Left ventricle myocardium superior (tissue), 1 donor: Measurements from ENCODE around the gene AGBL5. TPM values are rescaled to one million over a fixed set of nuclear protein-coding genes. Genes with fewer than 3 reads are reported as not detected.
A peak's percentile ranks its signal among the peaks of the same experiment; 100 is the strongest.
"Not testable (repeated sequence)": the region's sequence is repeated elsewhere in the genome, so short reads cannot be mapped to it uniquely, and the experiment has no call there.

Experiments used
- ATAC-seq: fragments of 200-7000 bp; cut with Tn5 transposase; one replicate; pipeline ENCODE4 v1.9.1; 2020; ENCODE audit warnings: mild to moderate bottlenecking, moderate library complexity
- DNase-seq: peaks from one replicate; pipeline ENCODE4 v3.0.0-alpha.2; 2020
- intact Hi-C: fragments of 100-400 bp; cut with micrococcal nuclease; formaldehyde crosslinking; loops from one replicate; pipeline ENCODE4 v1.11.0; 2022
- total RNA-seq: library from RNA; stranded (reverse); fragmentation: NEBNext Ultra II Directional; extraction: Animal tissue kit (Norgen Biotek cat#: 25700); gene quantifications from one replicate; pipeline ENCODE4 v1.2.1, GENCODE V29; 2021
- donor health status: DM: no; HTN: yes; CAD: no; lungs with severe emphysema.

Gene AGBL5
- total RNA-seq, 1 donor from 2014 or later = 9.4 TPM

DNA sequence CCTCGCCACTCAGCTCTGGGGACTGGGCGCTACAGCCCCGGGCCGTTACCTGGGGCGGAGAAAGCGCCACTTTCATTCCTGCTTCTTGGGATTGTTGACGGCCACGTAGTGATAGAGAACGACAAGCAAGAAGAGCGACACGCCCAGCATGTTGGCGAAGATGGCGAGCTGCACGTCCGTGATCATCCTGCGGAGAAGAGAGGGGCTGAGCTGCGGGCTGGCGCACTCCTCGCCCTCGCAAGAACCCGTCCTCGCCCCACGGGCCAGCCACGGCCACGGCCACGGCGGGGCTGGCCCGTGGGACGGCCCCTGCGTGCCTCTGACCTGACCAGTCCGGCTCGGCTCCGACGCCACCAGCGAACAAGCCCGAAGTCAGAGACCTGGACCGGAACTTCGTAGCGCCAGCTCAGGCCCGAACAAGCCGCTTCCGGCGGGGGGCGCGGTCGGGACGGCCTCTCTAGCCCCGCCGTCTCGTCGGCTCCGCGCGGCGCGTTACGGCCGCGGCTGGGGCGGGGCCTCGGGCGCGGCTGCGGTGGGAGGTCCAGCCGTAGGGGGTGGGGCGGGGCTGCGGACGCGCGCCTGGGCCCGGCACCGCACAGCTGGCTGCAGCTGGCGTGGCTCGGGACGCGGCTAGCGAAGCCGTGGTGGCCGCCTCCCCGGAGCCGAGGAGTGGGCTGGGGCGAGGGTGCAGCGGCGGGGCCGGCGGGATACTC lies 20.0 kb downstream of the AGBL5 start, which contains the start of gene OST4:
OST4 (minus strand) TSS at position 378 of the 713 bp plus-strand sequence.
- DNase-seq (peak; percentile 98), ATAC-seq (peak; percentile 95)
- intact Hi-C loops = no loop called here

DNA sequence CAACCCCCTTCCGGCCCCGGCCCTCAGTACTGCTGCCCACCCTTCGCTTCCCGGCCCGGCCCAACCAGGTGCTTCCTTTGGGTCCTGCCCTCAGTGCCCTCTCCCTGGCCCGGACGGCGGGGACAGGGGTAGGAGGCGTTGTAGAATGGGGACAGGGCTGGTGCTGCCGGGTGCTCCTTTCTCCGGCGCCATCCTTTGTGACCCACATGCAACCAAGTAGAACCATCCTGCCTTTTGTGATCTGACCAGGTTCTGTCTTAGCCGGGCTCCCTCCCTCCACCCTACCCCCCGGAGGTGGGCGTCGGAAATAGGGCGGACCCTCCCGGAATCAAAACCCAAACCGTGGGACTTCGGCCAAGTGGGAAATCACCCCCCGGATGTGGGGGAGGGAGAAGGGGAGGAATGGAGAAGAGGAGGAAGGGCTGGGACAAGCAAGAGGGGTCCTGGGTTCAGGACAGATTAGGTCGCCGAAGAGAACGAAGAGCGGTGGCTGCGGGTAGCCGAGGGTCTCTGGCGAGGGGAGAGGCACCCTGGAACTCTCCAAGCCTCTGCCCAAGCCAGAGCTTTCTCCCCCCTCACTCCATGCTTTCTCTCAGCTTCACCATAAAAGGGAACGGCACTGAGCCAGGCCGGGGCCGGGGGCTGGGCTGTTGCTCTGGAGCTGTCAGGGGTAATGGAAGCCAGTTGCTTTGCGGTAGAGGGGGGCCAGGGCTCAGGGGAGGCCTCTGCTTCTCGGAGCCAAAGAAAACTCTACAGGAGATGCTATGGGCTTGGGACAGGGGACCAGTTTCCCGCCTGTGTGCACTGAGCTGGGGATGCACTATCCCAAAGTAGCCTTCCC lies 20.7 kb downstream of the AGBL5 start:
- DNase-seq (peak; percentile 86), ATAC-seq (peak; percentile 57)
- intact Hi-C loops = no loop called here

- no peak for DNase-seq
- intact Hi-C loops = no loop called here
Observed at GRCh38 chr2:27072920-27073319, 21.5 kb downstream of the AGBL5 start.

DNA sequence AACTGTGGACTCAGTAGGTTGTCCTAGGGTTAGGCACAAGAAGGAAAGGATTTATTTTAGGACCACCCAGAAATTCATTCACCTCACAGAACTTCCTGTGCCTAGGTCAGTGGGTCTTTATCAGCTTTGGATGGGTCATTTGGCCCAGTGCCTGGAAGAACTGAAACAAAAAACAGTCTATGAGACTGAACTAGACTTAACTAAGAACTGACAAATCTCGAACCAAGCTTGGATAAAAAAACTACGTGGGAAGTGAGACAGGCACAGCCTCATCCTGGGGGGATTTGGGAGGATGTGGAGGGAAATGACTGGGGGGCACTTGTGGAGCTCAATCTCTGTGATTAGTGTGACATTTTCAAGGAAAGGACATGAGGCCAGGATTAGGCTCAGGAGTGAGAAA lies 22.3 kb downstream of the AGBL5 start:
- no peak for DNase-seq
- intact Hi-C loops = no loop called here
- ATAC-seq = no peak

More at GRCh38 chr2:27072920-27073319, 21.5 kb downstream of the AGBL5 start:
- ATAC-seq = no peak

DNA sequence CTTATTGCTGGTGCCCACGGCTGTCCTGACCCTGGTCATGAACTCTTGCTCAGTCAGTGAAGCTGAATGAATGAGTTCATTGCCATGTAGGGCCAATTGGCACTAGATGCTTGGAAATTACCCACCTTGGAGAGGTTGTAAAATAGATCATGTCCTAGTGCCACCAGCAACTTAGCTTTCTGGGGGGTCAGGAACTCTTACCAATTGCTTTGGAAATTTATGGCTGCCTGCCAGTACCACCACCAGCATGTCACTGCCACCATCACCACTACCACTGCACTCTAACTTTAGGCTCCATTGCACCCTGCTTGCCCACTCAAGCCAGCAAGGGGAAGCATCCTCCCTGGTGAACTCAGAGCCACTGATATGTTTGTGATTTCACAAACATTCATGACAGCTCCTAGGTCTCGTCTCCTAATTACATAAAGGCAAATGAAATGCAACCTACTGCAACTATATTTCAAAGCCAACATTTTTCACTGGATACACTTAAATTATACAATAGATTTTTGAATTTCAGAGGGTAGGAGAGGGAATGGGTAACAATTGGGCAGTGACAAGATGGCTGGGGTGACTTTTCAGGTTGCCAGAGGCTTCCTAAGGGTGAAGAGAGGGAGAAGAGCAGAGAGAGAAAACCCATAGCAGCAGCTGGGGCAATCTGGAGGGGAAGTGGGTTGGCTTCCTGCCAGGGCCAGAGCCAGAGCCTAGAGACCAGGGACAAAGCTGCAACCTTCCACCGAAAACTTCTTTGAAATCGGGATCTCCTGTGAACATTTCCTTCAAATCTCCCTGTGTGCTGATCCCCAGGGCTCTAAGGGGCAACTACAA lies 23.5 kb downstream of the AGBL5 start:
- intact Hi-C loops = no loop called here
- DNase-seq = peak; percentile 76
- no peak for ATAC-seq

GRCh38 chr2:27075566-27075871 lies 24.1 kb downstream of the AGBL5 start:
- ATAC-seq, DNase-seq, intact Hi-C loops: not testable (repeated sequence)

DNA sequence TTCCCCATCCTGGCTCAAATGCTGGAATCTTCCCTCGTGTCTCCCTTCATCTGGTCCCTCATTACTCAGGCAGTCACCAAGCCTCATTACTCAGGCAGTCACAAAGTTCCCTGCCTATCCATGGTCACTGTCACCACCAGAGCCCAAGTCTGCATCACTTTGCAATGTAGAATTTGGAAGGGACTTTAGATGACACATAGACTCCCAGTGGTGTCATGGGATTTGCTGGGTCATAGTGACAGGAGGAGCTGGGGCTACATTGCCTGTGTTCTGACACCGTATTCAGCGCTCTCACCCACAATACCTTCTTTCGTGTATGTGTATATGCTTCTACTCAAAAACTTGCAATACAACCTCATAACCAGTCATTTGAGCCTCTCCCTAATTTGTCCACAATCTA lies 24.9 kb downstream of the AGBL5 start:
- DNase-seq (no peak), ATAC-seq (no peak)
- intact Hi-C loops = no loop called here

- intact Hi-C loops = no loop called here
- DNase-seq (no peak), ATAC-seq (no peak)
Observed at GRCh38 chr2:27077231-27077630, 25.8 kb downstream of the AGBL5 start.

- ATAC-seq = peak; percentile 75
- DNase-seq = peak; percentile 90
- intact Hi-C loops = no loop called here
Observed at GRCh38 chr2:27078267-27079194, 27.1 kb downstream of the AGBL5 start, which contains the start of gene EMILIN1. Gene EMILIN1, plus strand, starts transcription at chr2:27078615. Its CDS starts 451 bp downstream, at chr2:27079066.

DNA sequence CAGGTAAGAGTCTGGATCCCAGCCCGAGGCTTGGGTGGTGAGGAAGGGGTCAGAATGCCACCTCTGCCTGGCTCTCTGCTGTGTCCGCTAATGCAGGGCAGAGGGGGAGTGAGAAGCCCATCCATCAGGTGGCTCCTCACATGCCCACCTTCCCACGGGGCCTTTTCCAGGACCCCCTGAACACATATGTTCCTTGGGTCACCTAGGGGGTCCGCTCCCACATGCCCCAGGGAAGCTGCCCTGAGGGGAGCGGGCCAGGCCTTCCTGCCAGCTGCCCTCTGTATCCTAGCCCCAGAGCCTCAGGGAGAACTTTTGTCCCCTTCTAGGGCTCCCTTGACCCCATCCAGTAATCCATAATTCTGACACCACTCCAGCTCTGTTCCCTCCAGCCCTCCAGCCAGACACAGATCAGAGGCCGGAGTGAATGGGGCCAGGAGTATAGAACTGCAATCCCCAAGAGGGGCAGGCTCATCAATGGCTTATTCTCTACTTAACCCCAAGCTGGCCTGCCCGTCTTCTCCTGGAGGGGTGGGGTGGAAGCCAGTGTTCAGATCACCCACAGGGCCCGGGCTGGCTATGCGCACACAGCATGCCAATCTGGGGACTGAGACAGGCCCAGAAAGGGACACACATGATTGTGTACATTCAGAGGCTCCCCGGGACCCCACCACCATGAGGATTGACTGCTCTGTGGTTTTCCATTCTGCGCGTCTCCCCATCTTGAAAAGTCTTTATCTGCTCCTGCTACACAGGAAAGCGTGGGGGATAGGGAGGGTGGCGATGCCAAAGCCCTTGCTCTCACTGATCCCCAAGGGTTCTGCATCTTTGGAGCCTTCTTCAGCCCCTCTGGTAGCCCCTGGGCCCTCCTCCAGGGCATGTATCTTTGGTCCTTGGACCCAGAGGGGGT lies 28.0 kb downstream of the AGBL5 start:
- intact Hi-C loops = loop anchor here (10.0 kb wide), 1 partner anchor 115 kb away; no protein-coding TSS in a partner anchor
- DNase-seq (no peak), ATAC-seq (no peak)

GRCh38 chr2:27080140-27080469 lies 28.6 kb downstream of the AGBL5 start:
- ATAC-seq = no peak
- intact Hi-C loops = loop anchor here (10.0 kb wide), 1 partner anchor 115 kb away; no protein-coding TSS in a partner anchor
- DNase-seq = no peak

GRCh38 chr2:27080603-27080936 lies 29.1 kb downstream of the AGBL5 start:
- ATAC-seq (no peak), DNase-seq (peak; percentile 31)
- intact Hi-C loops = loop anchor here (10.0 kb wide), 1 partner anchor 116 kb away; no protein-coding TSS in a partner anchor

- ATAC-seq = no peak
Observed at GRCh38 chr2:27081984-27082772, 30.7 kb downstream of the AGBL5 start.

GRCh38 chr2:27082773-27083409 lies 31.4 kb downstream of the AGBL5 start:
- intact Hi-C loops = loop anchor here (10.0 kb wide), 1 partner anchor 118 kb away; no protein-coding TSS in a partner anchor
- DNase-seq = no peak
- no peak for ATAC-seq

More at GRCh38 chr2:27081984-27082772, 30.7 kb downstream of the AGBL5 start:
- intact Hi-C loops = loop anchor here (10.0 kb wide), 1 partner anchor 117 kb away; no protein-coding TSS in a partner anchor
- DNase-seq = peak; percentile 38

DNA sequence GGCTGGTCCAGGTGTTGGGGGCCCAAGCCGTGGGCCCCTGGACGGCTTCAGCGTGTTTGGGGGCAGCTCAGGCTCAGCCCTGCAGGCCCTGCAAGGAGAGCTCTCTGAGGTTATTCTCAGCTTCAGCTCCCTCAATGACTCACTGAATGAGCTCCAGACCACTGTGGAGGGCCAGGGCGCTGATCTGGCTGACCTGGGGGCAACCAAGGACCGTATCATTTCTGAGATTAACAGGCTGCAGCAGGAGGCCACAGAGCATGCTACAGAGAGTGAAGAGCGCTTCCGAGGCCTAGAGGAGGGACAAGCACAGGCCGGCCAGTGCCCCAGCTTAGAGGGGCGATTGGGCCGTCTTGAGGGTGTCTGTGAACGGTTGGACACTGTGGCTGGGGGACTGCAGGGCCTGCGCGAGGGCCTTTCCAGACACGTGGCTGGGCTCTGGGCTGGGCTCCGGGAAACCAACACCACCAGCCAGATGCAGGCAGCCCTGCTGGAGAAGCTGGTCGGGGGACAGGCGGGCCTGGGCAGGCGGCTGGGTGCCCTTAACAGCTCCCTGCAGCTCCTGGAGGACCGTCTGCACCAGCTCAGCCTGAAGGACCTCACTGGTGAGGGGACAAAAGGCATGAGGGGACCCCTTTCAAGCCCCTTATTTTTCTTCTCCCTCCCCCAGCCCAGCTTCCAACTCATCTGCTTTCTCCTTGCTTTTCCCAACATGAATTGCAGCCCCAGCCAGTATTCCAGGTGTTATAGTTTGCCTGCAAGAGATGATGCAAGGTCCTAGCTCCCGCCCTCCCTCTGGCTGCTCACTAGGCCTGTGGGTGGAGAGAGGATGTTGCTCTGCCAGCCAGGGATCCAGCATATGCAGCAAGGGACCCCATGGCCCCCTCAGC lies 32.2 kb downstream of the AGBL5 start:
- DNase-seq (no peak), ATAC-seq (no peak)
- intact Hi-C loops = loop anchor here (10.0 kb wide), 1 partner anchor 119 kb away; no protein-coding TSS in a partner anchor
